Femur (tissue), 1 donor: ENCODE results near the gene PPP1CB.
"Not testable (repeated sequence)": the region's sequence is repeated elsewhere in the genome, so short reads cannot be mapped to it uniquely, and the experiment has no call there.

Source experiments
- DNase-seq: peaks from one replicate; pipeline ENCODE4 v3.0.0-alpha.2; 2017

PPP1CB gene

DNA sequence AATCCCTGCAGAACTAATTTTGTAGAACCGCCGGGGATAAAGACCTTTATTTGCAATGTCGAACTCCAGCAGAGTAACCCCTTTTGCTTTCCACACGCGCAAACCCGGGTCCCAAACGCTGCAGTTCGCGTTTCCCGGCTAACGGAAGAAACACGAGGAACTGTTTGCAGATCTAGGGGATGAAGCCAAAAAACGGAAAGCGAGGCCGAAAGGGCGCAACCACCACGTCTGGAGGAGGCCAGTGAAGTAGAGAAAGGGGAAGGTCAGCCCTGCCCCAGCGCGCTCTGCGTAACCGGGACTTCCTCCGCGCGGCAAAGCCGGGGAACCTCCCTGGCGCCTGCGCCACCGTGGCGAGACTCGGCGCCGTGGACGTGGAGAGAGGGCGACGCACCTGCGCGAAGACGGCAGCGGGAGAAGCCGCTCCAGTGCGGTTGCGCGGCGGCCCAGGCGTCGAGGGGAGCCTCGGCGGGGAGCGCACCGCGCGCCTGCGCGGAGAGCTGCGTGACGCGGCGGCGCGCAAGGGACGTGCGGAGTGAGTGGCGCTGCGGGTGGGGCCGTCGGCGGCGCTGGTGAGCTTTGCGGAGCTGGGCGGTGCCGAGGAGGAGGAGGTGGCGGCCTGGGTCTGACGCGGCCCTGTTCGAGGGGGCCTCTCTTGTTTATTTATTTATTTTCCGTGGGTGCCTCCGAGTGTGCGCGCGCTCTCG, at the start of gene PPP1CB:
TSS of gene PPP1CB (plus strand) at position 579 of the 704 bp plus-strand sequence. CDS start 295 bp downstream, outside the sequence.
- DNase-seq, result peak; percentile 98

GRCh38 chr2:28702415-28702861, 49.2 kb upstream of the PPP1CB start:
- DNase-seq, result no peak

GRCh38 chr2:28702878-28703277, 48.8 kb upstream of the PPP1CB start:
- no peak for DNase-seq

DNA sequence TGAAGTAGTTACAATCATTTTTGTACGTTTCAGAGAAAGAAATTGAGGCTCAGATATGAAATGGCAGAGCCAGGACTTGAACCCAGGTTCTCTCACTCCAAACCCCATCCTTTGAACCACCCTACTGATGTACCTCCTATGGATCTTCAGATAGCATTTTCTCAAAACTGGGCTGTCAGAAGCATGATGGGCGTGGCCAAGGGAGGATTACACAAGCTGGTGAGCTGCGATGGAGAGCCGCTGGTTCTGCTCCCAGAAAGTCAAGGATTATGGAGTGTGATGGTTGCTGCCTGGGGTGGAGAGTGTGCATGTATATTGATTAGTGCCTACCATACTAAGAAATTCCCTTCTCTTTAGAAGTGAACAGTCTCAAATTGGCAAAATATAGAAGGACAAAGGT, 47.0 kb upstream of the PPP1CB start:
- DNase-seq, result no peak

GRCh38 chr2:28705751-28706440, 45.7 kb upstream of the PPP1CB start:
- no peak for DNase-seq

GRCh38 chr2:28707592-28707991, 44.0 kb upstream of the PPP1CB start:
- peak; percentile 47 for DNase-seq

DNA sequence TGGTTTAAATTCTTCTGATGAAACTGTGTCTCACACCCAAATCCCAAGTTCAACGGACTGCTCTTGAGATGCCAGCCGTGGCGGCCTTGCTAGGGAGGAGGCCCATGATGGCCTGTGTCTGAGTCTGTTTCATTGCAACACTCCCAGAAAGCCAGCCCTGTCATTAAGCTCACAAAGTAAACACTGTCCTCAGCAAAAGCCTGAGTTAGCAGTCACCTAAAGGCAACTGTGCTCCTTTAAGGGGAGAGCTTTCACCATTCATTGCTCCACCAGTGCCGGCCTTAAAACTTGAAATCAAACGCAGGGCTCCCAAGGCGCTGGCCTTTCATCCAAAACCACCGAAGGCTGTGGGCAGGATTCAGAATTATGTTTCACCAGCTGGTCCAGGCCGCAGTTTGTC, 42.5 kb upstream of the PPP1CB start:
- DNase-seq, result peak; percentile 69

DNA sequence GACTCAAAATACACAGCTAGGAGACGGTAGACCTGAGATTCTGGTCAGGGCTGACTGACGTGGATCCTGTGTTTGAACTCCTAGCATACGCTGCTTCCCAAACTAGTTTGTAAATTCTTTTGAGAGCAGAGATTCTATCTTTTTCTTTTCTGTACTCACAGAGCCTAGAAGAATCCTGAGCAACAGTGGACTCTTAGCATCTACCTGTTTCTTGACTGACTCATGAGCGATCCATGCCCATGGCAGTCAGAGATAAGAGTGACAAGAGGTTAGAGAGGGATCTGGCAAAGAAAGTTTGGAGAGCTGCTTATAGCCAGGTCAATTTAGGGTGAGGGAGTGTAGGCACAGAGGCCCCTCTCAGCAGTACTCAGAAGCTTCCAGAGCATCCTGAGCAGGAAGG, 41.1 kb upstream of the PPP1CB start:
- no peak for DNase-seq

- DNase-seq, result no peak
Measured at GRCh38 chr2:28713577-28714298, 37.9 kb upstream of the PPP1CB start.

- peak; percentile 53 for DNase-seq
Measured at GRCh38 chr2:28716265-28716865, 35.3 kb upstream of the PPP1CB start.

DNA sequence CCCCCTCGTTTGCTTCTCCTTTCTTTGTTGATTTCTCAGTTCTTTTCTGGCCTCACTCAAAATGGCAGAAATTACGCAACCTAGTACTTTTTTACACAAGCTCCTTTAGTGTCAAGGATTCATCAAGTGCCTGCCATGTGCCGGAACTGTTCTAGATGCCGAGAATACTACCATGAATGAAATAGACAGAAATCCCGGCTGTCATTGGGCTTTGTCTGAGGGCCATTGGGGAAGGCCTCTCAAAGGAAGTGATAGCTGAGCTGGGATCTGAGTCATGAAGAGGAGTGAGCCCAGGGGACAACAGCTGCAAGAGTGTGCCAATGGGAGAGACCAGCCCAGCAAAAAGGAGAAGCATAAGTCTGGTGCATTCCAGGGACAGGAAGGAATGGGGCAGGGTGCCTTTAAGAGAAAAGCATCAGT, 34.3 kb upstream of the PPP1CB start:
- peak; percentile 81 for DNase-seq

- no peak for DNase-seq
Measured at GRCh38 chr2:28720345-28720744, 31.3 kb upstream of the PPP1CB start.

DNA sequence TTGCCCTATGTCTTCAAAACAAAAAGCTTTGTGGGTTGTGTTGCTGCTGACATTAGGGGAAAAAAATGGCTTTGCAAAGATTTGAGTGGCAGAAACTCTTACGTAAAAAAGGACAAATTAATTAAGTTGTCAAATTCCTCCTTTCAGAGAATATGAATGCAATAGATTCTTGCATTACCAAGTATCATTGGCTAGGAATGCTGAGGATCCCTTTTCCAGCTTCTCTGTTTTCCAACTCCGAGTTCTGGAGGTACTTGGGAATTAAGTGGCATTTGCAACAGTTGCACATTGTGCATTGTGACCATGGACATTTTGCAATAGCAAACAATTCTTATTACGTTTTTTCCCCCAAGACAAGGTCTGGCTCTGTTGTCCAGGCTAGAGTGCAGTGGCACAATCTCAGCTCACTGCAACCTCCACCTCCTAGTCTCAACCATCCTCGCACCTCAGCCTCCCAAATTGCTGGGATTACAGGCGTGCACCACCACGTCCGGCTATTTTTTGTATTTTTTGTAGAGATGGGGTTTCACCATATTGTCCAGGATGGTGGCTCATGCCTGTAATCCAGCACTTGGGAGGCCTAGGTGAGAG, 29.9 kb upstream of the PPP1CB start:
- DNase-seq, result no peak

- no peak for DNase-seq
Measured at GRCh38 chr2:28725021-28725711, 26.5 kb upstream of the PPP1CB start.

DNA sequence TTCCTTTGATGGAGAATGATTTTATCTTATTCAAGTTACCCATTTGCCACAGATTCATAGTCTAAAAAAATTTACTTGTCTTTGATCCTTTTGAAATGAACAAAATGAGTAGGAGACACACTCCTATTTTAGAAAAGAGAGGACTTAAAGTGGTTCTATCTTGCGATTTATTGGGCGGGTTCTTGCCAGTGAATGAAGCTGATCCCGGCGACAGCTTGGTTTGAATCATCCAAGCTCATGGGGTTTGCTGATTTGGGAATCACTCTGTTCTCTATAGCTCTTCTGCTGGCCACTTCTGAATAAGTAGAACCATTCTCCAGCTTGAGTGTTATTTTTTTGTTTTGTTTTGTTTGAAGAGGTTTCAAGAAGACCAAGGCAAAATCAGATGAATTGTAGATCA, 25.5 kb upstream of the PPP1CB start:
- DNase-seq, result no peak

DNA sequence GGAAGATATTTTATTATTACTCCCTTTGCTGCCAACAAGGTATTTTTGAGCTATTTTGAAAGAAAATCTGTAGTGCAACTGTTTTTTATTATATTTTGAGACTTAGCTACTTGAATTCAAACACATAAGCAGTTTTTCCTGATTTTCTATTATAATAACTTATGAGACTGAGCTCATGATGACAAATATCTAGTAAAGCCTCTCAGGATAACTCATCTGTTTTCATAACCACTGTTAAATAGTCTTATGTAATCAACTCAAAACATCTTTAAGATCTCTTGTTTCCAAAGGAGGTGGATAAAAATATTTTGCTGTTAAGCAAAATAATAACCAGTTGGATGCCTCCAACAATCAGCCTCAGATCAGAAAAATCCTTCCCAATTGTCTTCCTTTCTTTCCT, 21.9 kb upstream of the PPP1CB start:
- DNase-seq, result no peak

GRCh38 chr2:28730641-28731146, 20.9 kb upstream of the PPP1CB start:
- no peak for DNase-seq

- no peak for DNase-seq
Measured at GRCh38 chr2:28735511-28735910, 16.1 kb upstream of the PPP1CB start.

- peak; percentile 87 for DNase-seq
Measured at GRCh38 chr2:28736034-28736433, 15.6 kb upstream of the PPP1CB start.

GRCh38 chr2:28737655-28738054, 14.0 kb upstream of the PPP1CB start:
- no peak for DNase-seq

DNA sequence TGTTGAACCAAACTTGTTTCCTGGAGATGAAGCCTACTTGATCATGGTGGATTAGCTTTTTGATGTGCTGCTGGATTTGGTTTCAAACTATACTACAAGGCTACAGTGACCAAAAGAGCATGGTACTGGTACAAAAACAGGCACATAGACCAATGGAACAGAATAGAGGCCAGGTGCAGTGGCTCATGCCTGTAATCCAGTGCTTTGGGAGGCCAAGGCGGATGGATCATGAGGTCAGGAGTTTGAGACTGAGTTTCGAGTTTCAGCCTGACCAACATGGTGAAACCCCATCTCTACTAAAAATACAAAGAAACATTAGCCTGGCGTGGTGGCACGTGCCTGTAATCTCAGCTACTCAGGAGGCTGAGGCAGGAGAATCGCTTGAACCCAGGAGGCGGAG, 9.0 kb upstream of the PPP1CB start:
- DNase-seq, result not testable (repeated sequence)

- DNase-seq, result no peak
Measured at GRCh38 chr2:28745225-28745624, 6.4 kb upstream of the PPP1CB start.
